Stimulated activated CD8-positive, alpha-beta memory T cell treated with anti-CD3 and anti-CD28 coated beads, Interleukin-12 subunit alpha, Interleukin-12 subunit beta, amount 100 ng/mL, for 1 hour (primary cell): ENCODE results near the gene TTLL4.

ENCODE experiments used
- DNase-seq: peaks from one replicate; pipeline ENCODE4 v3.0.0-alpha.2; 2020; ENCODE audit warnings: low read depth

The TTLL4 gene

DNA sequence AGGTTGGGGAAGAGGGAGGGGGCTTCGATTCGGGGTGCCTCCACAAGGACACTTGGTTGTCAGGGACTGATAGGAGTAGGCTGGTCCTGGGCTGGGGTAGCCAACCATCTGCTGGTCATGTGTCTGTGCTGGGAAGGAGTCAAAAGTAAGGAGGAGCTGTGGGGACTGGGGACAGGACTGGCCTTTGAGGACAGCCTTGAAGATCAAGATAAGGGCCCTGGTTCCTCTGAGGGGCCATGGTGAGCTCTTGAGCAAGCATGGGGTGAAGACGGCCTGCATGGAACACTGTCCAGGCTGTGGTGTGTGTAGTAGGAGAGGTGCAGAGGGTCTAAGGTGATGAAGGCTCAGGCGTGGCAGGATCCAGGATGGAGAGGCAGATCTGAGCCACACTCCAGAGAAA, 73.1 kb downstream of the TTLL4 start:
- no peak for DNase-seq

DNA sequence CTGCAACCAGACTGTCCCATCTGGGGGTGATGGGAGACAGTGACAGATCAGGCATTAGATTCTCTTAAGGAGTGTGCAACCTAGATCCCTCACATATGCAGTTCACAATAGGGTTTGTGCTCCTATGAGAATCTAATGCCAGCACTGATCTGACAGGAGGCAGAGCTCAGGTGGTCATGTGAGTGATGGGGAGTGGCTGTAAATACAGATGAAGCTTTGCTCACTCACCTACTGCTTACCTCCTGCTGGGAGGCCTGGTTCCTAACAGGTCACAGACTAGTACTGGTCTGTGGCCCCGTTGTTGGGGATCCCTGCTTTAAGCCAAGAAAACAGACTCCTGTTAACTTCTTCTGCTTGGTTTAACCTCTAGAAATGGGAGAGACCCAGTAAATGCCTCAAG, 74.5 kb downstream of the TTLL4 start:
- no peak for DNase-seq

DNA sequence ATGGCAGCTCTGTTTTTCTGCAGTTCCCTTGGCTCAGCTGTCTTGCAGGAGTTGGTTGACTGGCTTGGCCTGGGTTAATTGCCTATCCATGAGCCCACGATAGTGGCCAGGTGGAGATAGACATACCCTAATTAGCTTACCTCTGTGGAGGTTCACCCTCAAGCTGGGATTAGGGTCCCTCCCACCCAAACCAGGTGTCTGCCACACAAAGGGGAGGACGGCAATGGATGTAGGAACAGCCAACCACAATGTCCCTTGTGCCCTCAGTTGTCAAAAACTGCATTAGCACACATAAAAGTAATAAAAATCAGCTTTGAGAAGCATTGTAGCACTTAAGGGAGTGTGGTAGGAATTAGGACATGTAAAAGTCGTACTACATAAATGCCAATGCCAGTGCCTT, 75.5 kb downstream of the TTLL4 start:
- DNase-seq, result no peak

DNA sequence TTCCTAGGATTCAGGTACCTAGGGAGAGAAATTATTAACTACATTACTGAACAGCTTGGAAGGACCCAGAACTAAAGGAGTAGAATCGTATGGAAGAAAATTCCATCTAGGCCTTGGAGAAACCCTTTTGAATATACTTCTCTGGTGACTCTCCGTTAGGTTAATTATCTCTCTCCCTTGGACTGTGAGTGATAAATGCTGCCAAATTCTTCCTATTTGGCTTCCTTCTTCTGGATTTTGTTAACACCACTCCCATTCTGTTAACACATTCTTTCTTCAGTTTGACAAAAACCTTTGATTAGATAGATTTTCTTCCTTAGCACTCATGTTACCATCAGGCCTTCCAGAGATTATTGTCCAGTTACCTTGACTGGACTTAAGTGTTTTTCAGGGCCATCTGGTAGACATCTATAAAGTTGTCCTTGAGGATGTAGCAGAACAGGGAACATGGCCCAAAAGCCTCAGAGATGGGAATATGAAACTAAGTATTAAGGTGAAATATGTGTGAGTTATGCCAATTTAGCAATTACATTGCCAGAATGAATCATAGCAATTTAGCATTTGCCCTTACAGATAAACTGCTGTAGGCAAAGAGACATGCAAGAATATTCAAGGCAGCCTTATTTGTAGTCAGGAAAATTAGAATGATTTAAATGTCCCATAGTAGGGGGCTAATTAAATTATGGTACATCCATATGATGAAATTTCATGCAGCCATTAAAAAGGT, 78.1 kb downstream of the TTLL4 start:
- no peak for DNase-seq

DNA sequence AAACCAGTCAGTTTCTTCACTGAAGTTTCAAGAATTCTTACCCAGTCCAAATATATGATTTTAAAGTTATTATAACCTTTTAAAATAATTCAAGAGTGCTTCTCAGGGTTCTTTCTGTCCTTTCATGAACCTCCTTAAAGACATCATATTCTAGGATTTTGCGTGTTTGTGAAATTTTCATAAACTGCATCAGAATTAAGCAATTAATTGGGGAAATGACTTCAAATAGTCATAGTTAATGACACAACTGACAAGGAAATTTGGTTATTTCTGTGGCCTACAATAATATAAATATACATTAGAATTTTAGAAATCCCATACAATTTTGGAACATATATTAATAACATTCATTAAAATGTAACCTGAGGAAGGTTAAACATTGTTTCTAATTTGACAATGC, 81.8 kb downstream of the TTLL4 start:
- DNase-seq, result no peak

- DNase-seq, result no peak
These were observed 86.1 kb downstream of the TTLL4 start for GRCh38 chr2:218796691-218797090.

GRCh38 chr2:218798767-218799504, 88.3 kb downstream of the TTLL4 start:
- no peak for DNase-seq

DNA sequence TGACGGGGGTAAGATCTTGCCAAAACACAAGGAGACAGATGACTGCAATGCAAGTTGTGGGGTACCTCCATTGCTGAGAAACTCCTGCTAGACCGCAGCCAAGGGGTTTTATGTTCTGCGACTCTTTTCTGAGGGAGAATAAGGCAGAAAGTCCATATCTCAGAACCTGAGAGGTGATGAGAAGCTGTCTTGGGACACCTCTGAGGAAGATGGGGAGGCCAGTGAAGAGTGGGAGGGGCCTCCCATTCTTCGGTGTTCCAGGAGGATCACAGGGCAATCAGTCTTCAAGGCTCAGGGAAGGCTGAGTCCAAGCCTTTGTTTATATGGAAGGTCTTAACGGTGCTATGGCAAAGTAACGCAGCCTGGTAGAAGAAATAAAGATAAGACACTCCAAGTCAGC, 89.4 kb downstream of the TTLL4 start:
- DNase-seq, result no peak

DNA sequence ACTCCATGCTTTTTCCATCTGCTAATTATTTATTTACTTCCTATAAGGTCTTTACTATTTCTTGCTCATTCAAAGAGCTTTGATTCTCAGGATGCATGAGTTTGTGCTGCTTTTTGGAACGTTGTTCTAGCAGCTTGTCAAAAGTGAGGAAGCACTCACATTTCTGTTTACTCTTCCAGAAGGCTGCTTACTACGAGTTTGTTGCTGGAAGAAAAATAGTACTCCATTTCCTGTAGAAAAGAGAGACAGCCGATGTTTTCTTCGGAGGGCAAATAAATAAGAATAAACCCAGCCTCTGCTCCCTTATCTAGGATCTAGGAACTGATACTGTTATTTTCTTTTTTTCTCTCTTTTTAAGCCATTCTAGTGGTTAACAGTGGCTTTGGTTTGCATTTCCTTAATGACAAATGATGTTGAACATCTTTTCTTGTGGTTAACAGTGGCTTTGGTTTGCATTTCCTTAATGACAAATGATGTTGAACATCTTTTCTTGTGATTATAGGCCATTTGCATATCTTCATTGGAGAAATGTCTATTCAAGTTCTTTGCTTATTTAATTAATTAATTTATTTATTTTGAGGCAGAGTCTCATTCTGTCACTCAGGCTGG, 91.9 kb downstream of the TTLL4 start:
- DNase-seq, result no peak

GRCh38 chr2:218804817-218805216, 94.2 kb downstream of the TTLL4 start:
- no peak for DNase-seq
